Liver (tissue), 9 donors: Measurements from ENCODE around the gene TMEM135. TPM values are rescaled to one million over a fixed set of nuclear protein-coding genes. Genes with fewer than 3 reads are reported as not detected.

Experiments used
- DNase-seq: peaks from one replicate; pipeline ENCODE4 v3.0.0-alpha.2; 2017; ENCODE audit warnings: low spot score
- H3K27ac ChIP-seq, 2 donors: one replicate each; pipeline ENCODE4 v1.7.0; 2013; ENCODE audit warnings: inconsistent platforms in 2 of 2, low read length in 2 of 2, control low read depth in 1 of 2, low read depth in 1 of 2, mild to moderate bottlenecking in 1 of 2
- H3K27me3 ChIP-seq, 4 donors: one replicate each; pipeline versions ENCODE4 v1.6.1 to v1.7.0; 2013; ENCODE audit warnings: low read length in 3 of 4, inconsistent platforms in 1 of 4, mild to moderate bottlenecking in 1 of 4, moderate library complexity in 1 of 4; ENCODE audit not compliant: control insufficient read depth in 4 of 4, insufficient read depth in 4 of 4
- H3K36me3 ChIP-seq, 4 donors: one replicate each; pipeline versions ENCODE4 v1.6.1 to v1.7.0; 2013; ENCODE audit warnings: low read length in 3 of 4, mild to moderate bottlenecking in 3 of 4, low read depth in 1 of 4, moderate library complexity in 1 of 4; ENCODE audit not compliant: control insufficient read depth in 4 of 4, insufficient read depth in 3 of 4
- H3K4me1 ChIP-seq, 4 donors: one replicate each; pipeline versions ENCODE4 v1.6.1 to v1.7.0; 2013; ENCODE audit warnings: low read length in 3 of 4, mild to moderate bottlenecking in 3 of 4, moderate library complexity in 1 of 4; ENCODE audit not compliant: control insufficient read depth in 4 of 4, insufficient read depth in 4 of 4
- H3K4me3 ChIP-seq, 3 donors: one replicate each; pipeline versions ENCODE4 v1.6.1 to v1.7.0; 2013; ENCODE audit warnings: low read length in 3 of 3, control low read depth in 1 of 3, low read depth in 1 of 3, mild to moderate bottlenecking in 1 of 3
- H3K9ac ChIP-seq, 2 donors: one replicate each; pipeline ENCODE4 v1.7.0; 2013; ENCODE audit warnings: low read length in 2 of 2, mild to moderate bottlenecking in 2 of 2, moderate library complexity in 2 of 2, control low read depth in 1 of 2, low read depth in 1 of 2
- H3K9me3 ChIP-seq, 4 donors: one replicate each; pipeline versions ENCODE4 v1.6.1 to v1.7.0; 2013; ENCODE audit warnings: low read length in 3 of 4; ENCODE audit not compliant: control insufficient read depth in 4 of 4
- FOXA1 ChIP-seq: IDR thresholded peaks from 2 replicates; pipeline ENCODE4 v1.6.1; 2016; ENCODE audit warnings: antibody characterized with exemption
- HNF4A ChIP-seq, 2 donors: conservative IDR thresholded peaks; 2 replicates each; pipeline ENCODE4 v1.6.1; 2016; ENCODE audit warnings: antibody characterized with exemption in 2 of 2, mild to moderate bottlenecking in 2 of 2
- JUND ChIP-seq, 2 donors: IDR thresholded peaks; 2 replicates each; pipeline ENCODE4 v1.6.1; 2016; ENCODE audit warnings: antibody characterized with exemption in 2 of 2
- NR2F2 ChIP-seq: IDR thresholded peaks from 2 replicates; pipeline ENCODE4 v1.6.1; 2016; ENCODE audit warnings: antibody characterized with exemption
- RXRA ChIP-seq, 2 donors: IDR thresholded peaks; 2 replicates each; pipeline ENCODE4 v1.6.1; 2017 to 2018; ENCODE audit warnings: antibody characterized with exemption in 2 of 2, mild to moderate bottlenecking in 1 of 2
- TAF1 ChIP-seq: conservative IDR thresholded peaks from 2 replicates; pipeline ENCODE4 v1.6.1; 2016; ENCODE audit warnings: antibody characterized with exemption, mild to moderate bottlenecking
- YY1 ChIP-seq: IDR thresholded peaks from 2 replicates; pipeline ENCODE4 v1.6.1; 2016; ENCODE audit warnings: antibody characterized with exemption, mild to moderate bottlenecking
- WGBS: extraction: QIAGEN DNeasy Blood & Tissue Kit; methylation state at CpG from one replicate; pipeline ENCODE4 v1.1.7; 2013; 5-methylcytosine and 5-hydroxymethylcytosine counted together
- polyA plus RNA-seq, 2 donors: library from polyadenylated mRNA; stranded (reverse) in 1 of 2; unstranded in 1 of 2; fragments of 200-250 nt in 1 of 2; fragments of >200 nt in 1 of 2; fragmentation: Nextera tagmentation in 1 of 2; extraction: Ambion mirVana in 1 of 2; gene quantifications; one replicate each; pipeline versions ENCODE4 v1.2.1 to v1.2.3, GENCODE V29; 2013 to 2015
- total RNA-seq, 2 donors: library from RNA; depleted of rRNA; stranded (reverse); fragments of >200 nt; gene quantifications; one replicate each; pipeline ENCODE4 v1.2.3, GENCODE V29; 2014
- TF ChIP-seq, protein P1 (sequence below): IDR thresholded peaks from 2 replicates; pipeline ENCODE4 v1.6.1; 2016; ENCODE audit warnings: antibody characterized with exemption
- TF ChIP-seq, protein P2 (sequence below): IDR thresholded peaks from 2 replicates; pipeline ENCODE4 v1.6.1; 2016; ENCODE audit warnings: antibody characterized with exemption
- TF ChIP-seq, protein P3 (sequence below): fragments of 150-350 bp; IDR thresholded peaks from 2 replicates; pipeline ENCODE4 v1.5.1; 2017; ENCODE audit warnings: improper control_type of control experiment, low read depth, low read length; ENCODE audit not compliant: missing input control
- donor health status: healthy.
- donor health status: healthy.
- donor health status: healthy.
- donor health status: healthy.
- donor health status: healthy.

The TMEM135 gene
- total and polyA plus RNA-seq, 4 donors = 10.0 to 38.9 (median 23.5) TPM

DNA sequence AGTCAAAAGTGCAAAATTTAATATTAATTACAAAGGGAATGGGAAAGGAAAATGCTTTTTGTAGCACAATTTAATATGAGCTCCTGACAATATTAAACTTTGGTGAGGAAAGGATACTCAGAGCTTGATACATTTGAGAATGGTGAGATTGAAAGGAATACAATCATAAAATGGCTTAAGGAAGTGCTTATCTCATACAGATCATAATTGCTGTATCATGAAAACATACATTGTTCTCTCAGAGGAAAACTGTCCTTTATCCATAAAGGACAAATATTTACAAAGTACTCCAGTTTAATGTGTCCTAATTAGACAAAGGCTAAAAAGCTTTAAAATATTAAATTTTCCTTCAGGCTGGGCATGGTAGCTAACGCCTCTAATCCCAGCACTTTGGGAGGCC lies 260.4 kb downstream of the TMEM135 start (continued):
- TF ChIP-seq, protein P1, sequence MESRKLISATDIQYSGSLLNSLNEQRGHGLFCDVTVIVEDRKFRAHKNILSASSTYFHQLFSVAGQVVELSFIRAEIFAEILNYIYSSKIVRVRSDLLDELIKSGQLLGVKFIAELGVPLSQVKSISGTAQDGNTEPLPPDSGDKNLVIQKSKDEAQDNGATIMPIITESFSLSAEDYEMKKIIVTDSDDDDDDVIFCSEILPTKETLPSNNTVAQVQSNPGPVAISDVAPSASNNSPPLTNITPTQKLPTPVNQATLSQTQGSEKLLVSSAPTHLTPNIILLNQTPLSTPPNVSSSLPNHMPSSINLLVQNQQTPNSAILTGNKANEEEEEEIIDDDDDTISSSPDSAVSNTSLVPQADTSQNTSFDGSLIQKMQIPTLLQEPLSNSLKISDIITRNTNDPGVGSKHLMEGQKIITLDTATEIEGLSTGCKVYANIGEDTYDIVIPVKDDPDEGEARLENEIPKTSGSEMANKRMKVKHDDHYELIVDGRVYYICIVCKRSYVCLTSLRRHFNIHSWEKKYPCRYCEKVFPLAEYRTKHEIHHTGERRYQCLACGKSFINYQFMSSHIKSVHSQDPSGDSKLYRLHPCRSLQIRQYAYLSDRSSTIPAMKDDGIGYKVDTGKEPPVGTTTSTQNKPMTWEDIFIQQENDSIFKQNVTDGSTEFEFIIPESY = no peak
- TF ChIP-seq JUND (IDR thresholded peaks at IDR 0.05) = no peak

DNA sequence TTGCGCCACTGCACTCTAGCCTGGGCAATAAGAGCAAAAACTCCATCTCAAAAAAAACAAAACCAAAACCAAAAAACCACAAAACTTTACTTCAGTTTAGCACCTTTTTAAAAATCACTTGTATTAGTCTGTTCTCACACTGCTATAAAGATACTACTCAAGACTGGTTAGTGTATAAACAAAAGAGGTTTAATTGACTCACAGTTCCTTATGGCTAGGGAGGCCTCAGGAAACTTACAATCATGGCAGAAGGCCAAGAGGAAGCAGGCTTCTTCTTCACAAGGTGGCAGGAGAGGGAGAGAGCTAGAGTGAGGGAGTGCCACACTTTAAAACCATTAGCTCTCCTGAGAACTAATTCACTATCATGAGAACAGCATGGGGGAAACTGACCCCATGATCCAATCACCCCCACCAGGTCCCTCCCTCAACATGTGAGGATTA lies 261.3 kb downstream of the TMEM135 start:
- no peak for DNase-seq

DNA sequence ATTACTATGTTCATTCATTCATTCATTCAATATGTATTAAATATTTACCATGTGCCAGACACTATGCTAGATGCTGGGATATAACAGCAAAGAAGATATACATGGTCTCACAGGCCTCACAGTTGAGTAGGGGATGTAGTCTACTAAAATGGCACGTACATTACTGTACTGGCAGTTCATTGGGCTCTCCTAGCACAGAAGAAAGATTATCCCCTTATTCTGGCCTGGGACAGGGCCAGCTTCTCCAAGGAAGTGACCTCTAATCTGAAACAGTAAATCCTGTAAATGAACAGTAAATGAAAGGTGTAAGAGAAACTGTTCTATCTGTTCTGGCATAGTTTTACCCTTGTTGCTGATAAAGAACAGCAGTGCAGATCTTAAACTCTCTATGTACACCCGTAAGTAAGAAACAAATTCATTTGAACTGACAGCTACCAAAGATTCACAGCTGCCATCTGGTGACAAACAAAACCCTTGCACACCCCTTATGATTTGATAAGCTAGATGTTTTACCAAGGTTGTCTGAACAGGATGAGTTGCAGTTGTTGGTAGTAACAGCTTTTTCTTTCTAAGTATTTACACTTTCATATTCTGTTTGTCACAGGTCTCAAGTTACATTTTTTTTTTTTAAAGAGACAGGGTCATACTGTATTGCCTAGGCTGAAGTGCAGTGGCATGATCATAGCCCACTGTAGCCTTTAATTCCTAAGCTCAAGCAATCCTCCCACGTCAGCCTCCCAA lies 263.1 kb downstream of the TMEM135 start:
- Histone ChIP-seq H3K4me1 (no peaks in the 10 kb centered on the region), H3K27me3 (no peaks in the 10 kb centered on the region), H3K9me3 (no peaks in the 10 kb centered on the region), H3K9ac (no peak overlapping the region), H3K4me3 (no peak overlapping the region), H3K36me3 (no peaks in the 10 kb centered on the region), H3K27ac (no peak overlapping the region)
- no peak for DNase-seq
- WGBS = 74% methylated on average over 3 of the region's 3 CpGs
- TF ChIP-seq TAF1 (no peak), YY1 (no peak), NR2F2 (no peak), FOXA1 (no peak), RXRA (IDR thresholded peaks at IDR 0.05) (no peak), HNF4A (conservative IDR thresholded peaks at IDR 0.05) (no peak)
- TF ChIP-seq, protein P1 = no peak

More for the DNA sequence above, 261.3 kb downstream of the TMEM135 start:
- Histone ChIP-seq H3K27ac (no peak overlapping the region), H3K9me3 (no peaks in the 10 kb centered on the region), H3K36me3 (no peaks in the 10 kb centered on the region), H3K9ac (no peak overlapping the region), H3K4me3 (no peak overlapping the region), H3K27me3 (no peaks in the 10 kb centered on the region), H3K4me1 (no peaks in the 10 kb centered on the region)
- no peak for TF ChIP-seq FOXA1
- TF ChIP-seq, protein P2, sequence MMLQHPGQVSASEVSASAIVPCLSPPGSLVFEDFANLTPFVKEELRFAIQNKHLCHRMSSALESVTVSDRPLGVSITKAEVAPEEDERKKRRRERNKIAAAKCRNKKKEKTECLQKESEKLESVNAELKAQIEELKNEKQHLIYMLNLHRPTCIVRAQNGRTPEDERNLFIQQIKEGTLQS = no peak
- TF ChIP-seq, protein P3, sequence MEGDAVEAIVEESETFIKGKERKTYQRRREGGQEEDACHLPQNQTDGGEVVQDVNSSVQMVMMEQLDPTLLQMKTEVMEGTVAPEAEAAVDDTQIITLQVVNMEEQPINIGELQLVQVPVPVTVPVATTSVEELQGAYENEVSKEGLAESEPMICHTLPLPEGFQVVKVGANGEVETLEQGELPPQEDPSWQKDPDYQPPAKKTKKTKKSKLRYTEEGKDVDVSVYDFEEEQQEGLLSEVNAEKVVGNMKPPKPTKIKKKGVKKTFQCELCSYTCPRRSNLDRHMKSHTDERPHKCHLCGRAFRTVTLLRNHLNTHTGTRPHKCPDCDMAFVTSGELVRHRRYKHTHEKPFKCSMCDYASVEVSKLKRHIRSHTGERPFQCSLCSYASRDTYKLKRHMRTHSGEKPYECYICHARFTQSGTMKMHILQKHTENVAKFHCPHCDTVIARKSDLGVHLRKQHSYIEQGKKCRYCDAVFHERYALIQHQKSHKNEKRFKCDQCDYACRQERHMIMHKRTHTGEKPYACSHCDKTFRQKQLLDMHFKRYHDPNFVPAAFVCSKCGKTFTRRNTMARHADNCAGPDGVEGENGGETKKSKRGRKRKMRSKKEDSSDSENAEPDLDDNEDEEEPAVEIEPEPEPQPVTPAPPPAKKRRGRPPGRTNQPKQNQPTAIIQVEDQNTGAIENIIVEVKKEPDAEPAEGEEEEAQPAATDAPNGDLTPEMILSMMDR = no peak
- 100% methylated on average over 1 of the region's 1 CpG for WGBS
